Renal cortical epithelial cell (primary cell): ENCODE results near the gene MED16. TPM values are rescaled to one million over a fixed set of nuclear protein-coding genes. Genes with fewer than 3 reads are reported as not detected.

Source experiments
- DNase-seq: peaks from one replicate; pipeline ENCODE4 v3.0.0-alpha.2; 2011; ENCODE audit warnings: low read depth
- total RNA-seq: library from RNA; depleted of rRNA; stranded (reverse); fragments of >200 nt; gene quantifications from 2 replicates; pipeline ENCODE4 v1.2.3, GENCODE V29; 2014

Gene MED16
- total RNA-seq, 1 donor from 2014 or later: 55.4 TPM

- no peak for DNase-seq
These were observed 35.6 kb upstream of the MED16 start for GRCh38 chr19:928471-929202.

DNA sequence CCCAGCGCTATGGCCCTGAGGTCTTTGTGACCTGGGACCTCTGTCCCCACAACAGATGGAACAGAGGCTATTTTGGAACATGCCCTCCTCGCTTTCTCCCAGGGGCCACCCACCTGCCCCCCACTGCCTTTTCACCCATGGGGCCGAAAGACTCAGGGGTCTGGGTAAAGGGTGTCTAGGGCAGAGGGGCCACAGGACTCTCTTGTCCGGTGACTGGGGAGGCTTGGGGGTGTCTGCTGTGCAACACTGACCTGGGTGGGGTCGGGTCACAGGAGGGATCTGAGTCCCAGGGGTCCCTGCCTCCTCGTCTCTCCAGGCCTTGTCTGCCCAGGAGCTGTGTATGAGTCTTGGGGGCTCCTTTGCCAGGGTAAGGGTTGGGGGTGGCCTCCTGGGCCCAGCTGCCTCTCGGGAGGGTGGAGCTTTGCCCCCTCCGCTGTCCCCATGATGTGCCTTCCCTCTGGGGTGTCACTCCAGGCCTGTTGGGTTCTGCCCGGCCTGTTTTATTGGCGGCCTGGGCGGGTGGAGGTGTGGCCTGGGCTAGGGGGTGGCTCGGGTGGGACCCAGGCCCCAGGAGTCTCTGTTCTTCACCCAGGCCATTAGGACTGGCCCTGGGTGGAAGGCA is 34.9 kb upstream of the MED16 start:
- DNase-seq: no peak

- DNase-seq: no peak
These were observed 34.4 kb upstream of the MED16 start for GRCh38 chr19:927351-927779.

GRCh38 chr19:926589-927350 is 33.8 kb upstream of the MED16 start:
- DNase-seq: no peak

DNA sequence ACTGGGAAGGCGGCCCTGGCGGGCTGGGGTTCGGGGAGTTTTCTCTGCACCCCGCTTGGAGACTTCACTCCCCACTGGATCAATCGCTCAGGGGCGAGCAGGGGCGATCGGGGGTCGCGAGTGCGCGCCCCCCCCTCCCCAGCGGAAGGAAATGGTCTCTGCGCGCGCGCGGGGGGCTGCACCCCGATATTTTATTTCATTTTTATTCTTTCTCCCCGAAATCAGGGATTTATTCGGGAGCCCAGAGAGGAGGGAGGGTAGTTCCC is 33.3 kb upstream of the MED16 start:
- DNase-seq: no peak

DNA sequence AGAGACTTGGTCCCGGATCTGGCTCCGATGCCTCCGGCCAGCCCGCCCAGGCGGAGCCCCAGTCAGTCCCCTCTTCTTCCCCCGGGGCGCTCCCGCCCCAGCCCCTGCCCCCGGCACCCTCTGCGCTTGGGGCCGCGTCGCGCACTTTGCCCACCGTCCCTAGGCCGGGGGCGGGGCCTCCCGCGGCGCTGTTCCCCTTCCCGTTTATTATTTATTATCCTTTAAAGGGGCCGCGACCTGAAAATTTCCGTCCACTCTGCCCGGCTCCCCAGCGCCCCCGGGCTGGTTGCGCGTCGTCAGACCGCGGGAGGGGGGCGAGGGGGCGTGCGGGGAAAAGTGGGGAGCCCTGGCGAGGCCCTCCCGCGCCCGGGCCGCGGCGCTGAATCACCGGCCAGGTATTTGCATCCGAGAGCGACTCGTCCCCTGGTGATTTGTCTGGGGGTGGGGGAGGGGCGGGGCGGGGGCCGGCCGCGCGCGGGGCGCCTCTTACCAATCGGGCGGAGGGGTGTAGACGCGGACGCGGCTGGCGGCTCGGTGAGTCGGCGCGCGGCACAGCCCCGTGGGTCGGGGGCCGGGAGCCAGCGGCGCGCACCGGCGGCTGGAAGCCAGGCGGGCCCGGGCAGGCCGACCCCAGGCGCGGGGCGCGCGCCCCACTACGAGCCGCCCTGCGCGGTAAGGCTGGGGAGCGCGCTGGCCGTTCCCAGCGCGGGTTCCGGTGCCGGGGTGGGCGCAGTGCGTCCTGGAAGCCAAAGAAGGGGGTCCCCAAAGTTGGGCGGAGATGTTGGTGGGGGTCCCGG is 32.7 kb upstream of the MED16 start, which contains the start of gene ARID3A:
TSS of gene ARID3A (plus strand) at position 510 of the 797 bp plus-strand sequence. CDS start 3,494 bp downstream, outside the sequence.
- DNase-seq: no peak

DNA sequence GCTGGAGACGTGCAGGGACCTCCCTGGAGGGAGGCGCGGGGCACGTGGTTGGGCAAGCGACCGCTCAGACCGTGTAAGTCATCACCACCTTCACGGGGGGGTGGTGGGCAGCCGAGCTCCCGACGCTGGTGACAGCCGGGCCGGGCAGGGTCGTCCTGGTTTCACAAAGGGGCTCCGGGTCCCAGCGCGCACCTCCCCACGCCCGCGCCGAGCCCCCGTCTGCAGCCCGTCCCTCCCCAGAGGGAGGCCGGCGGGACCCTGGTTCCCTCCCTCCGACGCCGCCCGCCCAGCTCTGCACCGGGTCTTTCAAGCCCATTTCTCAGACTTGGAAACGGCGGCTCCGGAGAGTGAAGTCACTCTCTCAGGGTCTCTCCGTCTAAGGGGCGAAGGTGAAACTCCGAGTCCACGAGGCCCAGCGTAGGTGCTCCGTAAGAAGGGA is 32.1 kb upstream of the MED16 start:
- DNase-seq: no peak

DNA sequence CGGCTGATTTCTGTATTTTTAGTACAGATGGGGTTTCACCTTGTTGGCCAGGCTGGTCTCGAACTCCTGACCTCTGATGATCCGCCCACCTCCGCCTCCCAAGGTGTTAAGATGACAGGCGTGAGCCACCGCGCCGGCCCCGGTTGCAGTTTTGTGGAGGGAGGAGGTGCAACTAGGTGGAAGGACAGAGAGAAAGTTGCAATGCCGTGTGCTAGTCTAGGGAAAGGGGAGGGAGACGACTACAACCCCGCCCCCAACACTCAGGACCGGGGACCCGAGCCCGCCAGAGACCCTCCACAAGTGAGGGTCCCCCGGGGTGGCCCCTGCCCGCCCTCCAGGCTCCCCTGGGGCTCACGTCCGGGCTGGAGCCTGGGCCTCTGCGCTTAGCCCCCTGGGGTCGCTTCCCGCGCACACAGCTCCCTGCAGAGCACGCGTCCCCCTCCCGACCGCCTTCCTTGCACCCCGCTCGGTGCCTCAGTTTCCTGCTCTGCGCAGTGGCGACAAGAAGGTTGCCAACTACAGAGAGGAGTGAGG is 31.6 kb upstream of the MED16 start:
- DNase-seq: no peak

DNA sequence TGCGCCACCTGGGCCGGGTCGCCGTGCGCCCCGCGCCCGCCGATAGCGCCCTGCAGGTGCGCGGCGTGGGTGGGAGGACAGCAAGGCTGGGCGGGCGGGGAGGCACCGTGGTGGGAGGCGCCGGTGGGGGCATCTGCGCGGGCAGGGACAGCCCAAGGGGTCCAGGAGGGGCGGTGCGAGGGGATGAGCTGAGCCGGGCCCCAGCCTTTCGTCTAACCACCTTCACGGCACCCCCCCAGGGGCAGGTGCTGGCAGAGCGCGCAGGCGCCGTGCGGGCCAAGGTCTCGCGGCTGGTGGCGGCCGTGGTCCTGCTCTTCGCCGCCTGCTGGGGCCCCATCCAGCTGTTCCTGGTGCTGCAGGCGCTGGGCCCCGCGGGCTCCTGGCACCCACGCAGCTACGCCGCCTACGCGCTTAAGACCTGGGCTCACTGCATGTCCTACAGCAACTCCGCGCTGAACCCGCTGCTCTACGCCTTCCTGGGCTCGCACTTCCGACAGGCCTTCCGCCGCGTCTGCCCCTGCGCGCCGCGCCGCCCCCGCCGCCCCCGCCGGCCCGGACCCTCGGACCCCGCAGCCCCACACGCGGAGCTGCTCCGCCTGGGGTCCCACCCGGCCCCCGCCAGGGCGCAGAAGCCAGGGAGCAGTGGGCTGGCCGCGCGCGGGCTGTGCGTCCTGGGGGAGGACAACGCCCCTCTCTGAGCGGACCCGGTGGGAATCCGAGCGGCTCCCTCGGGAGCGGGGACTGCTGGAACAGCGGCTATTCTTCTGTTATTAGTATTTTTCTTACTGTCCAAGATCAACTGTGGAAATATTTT is 27.3 kb upstream of the MED16 start:
- DNase-seq: no peak

GRCh38 chr19:919199-920050 is 26.4 kb upstream of the MED16 start:
- DNase-seq: no peak

DNA sequence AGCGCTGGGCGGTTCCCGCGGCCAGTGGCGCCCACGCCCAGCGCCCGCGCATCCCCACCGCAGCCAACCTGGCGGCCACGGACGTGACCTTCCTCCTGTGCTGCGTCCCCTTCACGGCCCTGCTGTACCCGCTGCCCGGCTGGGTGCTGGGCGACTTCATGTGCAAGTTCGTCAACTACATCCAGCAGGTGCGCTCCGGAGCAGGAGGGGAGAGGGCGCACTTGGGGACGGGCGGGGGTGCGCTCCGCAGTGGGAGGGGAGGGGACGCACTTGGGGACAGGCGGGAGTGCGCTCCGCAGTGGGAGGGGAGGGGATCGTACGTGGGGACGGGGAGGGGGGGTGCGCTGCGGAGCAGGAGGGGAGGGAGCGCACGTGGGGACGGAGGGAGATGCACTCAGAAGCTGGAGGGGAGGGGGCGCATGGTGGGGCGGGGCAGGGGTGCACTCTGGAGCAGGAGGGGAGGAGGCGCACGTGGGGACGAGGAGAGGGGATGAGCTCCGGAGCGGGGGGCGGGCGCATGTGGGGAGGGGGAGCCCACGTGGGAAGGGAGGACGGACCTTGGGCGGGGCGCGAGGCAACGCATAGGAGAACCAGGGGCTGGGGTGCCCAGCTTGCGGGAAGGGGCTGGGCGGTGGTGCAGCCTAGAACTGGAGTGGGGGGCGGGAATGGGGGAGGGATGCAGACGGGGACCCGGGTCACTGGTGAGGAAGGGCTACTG is 25.7 kb upstream of the MED16 start:
- DNase-seq: no peak

DNA sequence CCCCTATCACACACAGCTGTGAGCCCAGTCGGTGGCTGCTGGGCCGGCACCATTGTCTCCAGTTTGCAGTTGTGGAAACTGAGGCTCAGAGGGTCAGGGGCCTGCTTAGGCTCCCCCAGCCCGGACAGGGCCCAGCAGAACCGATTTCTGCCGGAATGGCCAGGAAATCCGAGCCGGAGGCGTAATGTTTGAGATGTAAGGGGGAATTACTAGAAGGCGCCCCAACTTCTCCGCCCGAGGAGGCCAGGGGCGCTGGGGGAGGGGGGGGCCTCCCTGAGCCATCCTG is 25.1 kb upstream of the MED16 start:
- DNase-seq: no peak

GRCh38 chr19:917323-918151 is 24.6 kb upstream of the MED16 start, which contains the start of gene KISS1R:
KISS1R (plus strand) TSS chr19:917333; CDS start chr19:917503, 170 bp downstream.
- no peak for DNase-seq

- DNase-seq: no peak
These were observed 23.8 kb upstream of the MED16 start for GRCh38 chr19:916645-917322.

- DNase-seq: no peak
These were observed 20.2 kb upstream of the MED16 start, which contains the start of gene R3HDM4 for GRCh38 chr19:913080-913748. R3HDM4 (minus strand) TSS chr19:913219; CDS start chr19:913157, 62 bp downstream.

- DNase-seq: no peak
These were observed 19.4 kb upstream of the MED16 start for GRCh38 chr19:912181-913079.
